ENCODE measurements around the gene CHST11.

CHST11 gene

DNA sequence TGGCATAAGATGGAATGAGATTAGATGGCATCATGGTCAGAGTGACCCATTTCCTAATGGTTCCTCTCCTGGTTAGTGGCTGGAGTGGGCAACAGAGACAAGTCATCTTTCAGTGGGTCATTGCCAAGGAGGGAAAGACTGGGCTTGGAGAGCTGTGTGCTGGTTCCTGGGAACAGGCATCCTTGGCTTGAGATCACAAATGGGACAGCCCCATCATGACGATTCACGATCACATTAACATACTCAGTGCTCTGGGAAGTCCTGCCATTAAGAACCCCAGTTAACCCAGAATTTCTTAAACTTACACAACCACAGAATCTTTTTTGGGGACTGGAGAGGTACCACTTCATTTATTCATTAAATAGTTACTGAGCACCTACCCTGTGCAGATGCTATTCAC, 27.3 kb downstream of the CHST11 start:
- DNase-seq = no peak

DNA sequence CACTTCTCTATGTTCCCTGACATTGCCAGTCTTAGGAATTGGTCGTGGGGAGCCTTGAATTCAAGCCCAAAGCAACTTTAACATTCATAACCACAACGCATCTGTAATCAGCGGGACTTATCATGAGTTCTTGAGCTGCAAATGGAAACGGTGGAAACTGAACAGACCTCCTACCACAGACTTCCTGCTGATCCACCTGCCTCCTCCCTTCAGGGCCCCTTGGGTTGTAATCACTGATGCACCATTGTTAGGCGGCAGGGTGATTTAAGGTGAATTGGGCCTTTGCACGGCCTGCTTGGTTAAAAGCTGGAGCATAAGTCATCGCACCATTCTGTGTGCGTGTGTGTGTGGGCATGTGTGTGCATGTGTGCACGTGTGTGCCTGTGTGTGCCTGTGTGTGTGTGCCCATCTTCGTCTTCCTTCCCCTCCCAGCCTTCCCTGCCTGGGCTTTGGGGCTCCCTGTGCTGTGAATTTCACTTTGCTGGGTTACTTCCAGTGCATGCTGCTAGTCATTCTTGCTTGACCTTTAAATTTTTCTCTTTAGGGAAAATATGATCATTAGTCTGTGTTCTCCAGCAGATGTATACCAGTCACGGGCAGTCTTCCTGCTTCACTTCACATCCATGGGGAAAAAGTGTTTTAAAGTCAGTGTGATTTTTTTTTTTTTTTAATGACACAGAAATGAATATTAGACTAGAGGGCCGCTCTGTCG, 29.1 kb downstream of the CHST11 start:
- no peak for DNase-seq

DNA sequence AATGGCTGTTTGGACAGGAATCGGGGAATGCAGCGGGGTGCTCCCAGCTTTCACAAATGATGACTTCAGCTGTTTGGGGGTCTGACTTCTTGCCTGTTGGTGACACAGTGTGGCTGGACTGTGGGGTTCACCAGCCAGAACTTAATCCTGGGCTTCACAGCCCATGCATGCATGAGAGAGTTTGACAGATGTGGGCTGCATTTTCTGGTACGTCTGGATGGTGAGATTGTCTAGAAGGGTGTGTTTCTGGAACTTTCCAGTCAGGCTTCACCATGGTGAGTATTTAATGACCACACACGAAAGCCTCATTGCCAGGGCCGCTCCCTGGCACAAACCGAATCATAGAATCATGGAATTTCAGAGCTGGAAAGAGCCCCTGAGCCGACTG, 29.6 kb downstream of the CHST11 start:
- no peak for DNase-seq

DNA sequence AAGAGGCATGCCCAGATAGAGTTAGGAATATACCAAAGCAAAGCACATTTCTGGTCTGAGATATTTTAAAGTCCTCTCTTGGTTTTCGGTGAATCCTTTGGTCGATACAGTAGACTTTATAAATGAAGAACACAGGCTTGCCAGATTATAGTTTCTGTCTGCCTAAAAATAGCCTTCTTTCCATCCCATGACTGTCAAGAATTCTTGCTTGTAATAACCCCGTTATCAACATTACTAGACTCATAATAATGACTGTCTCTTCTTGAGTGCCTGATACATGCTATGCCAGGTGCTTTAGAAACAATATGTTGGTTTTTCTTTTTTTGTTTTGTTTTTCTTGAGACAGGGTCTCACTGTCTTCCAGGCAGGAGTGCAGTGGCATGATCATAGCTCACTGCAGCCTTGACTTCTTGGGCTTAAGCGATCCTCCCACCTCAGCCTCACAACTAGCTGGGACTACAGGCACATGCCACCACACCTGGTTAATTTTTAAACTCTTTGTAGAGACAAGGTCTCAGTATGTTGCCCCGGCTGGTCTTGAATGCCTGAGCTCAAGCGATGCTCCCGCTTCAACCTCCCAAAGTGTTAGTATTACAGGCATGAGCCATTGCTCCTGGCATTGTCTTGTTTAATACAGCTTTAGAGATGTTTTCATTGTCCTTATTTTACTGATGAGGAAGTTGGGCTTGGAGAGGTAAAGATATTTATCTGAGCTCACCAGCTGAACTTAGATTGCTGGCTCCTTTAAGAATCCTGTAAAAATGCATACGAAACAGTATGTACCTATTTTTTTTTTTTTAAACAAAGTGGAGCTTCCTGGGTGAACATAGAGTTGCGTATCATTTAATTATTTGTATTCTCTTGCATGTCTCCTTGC, 30.4 kb downstream of the CHST11 start:
- no peak for DNase-seq

DNA sequence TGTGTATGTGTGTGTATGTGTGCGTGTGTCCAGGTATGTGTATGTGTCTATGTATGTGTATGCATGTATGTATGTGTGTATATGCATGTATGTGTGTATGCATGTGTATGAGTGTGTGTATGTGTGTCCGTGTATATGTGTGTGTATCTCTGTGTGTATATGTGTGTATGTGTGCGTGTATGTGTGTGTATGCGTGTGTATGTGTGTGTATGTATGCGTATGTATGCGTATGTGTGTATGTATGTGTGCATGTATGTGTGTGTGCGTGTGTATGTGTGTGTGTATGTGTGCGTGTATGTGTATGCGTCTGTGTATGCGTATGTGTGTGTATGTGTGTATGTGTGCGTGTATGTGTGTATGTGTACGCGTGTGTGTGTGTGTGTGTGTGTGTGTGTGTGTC, 31.6 kb downstream of the CHST11 start:
- no peak for DNase-seq

DNA sequence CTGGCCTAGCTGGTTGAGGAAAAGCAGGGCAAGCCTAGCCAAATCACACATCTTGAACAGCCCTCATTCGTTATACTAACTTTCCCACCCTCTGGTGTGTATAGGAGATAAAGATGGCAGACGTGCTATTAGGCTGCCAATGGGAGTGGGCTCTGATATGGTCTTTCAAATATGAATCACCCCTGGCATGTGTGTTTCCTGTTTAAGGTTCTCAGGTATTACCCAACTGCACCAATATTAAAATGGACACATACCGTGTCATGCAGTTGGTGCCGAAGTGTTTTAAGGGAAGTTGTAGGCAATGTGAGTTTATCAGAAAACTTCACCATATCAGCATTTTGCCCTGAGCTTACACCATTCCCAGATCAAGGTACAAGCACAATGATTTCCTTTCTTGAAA, 33.4 kb downstream of the CHST11 start:
- no peak for DNase-seq

DNA sequence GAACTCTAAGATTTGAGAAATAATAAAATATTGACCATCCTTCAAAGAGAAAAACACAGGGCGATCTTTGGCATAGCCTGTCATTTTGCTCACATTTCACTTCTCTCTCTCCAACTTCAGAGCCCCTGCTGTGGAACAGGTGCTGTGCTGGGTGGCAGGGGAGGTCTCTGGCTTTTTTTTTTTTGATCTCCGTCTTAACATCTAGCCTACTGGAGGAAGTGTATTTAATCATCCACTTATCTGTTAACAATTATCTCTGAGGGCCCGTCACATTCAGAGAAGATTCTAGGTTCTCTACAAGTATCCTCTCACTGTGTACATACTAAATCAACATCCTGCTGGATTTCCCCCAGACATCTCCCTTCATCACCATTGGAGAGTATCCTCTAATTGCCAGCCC, 34.1 kb downstream of the CHST11 start:
- DNase-seq = no peak

DNA sequence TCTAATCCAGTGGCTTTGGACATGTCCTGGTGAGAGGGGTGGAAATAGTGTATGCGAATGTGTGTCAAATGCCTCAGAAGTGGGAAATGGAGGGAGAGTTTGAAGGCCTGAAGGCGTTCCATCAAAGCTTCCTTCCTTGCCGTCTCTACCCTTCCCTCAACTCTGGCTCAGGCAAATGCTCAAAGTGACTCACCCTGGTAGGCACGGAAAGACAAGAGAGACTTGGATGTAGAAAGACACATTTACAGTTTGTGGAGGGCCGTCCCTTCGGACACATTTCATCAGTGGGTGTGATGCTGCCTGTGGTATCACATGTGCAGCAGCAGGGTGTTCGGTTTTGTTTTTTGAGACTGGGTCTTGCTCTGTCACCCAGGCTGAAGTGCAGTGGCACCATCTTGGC, 36.7 kb downstream of the CHST11 start:
- DNase-seq = no peak

DNA sequence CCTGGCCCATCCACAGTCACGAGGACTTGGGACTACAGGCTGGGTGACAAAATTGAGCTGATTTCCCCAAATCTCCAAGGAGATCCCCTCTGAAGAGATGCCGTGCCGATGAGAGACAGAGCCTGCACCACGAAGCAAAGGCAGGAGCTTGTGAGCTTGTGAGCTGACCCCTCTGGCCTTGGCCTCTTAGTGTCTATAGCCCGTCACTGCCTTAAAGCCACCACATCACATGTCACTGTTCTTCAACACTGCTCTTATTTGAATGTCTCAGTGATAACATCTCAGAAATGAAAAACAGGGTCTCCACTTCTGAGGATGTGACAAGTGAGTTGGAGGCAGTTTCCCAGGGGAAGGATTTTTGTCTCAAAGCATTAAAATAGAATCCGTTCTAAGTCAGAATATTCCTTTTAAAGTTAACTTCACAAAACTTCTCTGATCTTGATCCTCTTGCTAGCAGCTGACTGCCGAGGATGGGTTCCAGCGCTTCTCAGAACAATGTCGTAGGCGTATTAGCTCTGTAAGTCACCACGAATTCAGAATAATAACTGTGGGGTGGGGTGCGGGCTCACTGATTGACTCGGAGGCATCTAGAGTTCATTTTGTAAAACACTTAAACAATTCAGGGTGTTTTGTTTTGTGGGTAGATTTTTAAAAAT, 37.5 kb downstream of the CHST11 start:
- no peak for DNase-seq

DNA sequence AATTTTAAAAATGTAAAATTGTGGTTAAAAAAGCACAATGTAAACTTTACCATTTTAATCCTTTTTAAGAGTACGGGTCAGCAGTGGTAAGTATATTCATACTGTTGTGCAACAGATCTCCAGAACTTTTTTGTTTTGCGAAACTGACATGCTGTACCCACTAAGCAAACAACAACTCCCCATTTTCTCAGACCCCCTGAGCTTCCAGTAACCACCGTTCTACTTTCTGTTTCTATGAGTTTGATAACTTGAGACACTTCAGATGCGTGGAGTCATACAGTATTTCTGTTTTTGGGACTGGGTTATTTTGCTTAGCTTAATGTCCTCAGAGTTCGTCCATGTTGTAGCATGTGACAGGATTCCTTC, 38.0 kb downstream of the CHST11 start:
- DNase-seq = no peak

DNA sequence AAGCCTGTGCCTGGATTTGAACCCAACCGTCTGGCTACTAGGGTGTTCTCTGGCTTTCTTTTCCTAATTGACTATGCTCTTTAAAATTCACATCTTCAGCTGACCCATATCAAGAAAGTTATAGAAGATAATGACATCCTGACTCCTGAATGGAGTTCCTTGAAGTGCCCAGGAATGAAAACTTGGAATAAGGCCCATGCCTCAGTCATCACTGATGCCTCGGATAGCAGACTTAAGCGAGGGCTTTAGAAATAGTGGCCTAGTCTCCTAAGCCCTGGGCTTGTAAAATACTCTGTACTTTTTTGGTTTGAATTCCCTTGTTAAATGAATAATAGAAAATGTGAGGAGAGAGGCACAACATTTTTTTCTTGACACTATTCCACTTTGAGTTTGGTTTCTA, 39.0 kb downstream of the CHST11 start:
- DNase-seq = no peak

DNA sequence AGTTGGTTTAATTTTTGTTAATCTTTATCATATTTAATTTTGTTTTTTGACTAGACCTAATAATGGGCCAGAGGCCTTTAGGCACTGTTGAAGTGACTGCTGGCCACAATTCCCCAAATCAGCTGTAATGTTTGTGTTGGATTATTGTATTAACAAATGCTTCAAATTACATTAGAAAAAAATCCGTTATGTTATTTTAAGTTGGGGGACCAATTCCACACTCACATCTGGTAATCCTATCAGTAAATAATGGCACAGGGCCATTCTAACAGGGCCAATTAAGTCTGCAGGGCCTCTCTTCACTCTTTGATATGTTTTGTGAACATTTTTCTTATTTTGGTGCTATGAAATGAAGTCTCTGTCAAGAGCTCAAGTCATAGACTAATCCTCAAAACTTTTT, 39.6 kb downstream of the CHST11 start:
- DNase-seq = no peak

DNA sequence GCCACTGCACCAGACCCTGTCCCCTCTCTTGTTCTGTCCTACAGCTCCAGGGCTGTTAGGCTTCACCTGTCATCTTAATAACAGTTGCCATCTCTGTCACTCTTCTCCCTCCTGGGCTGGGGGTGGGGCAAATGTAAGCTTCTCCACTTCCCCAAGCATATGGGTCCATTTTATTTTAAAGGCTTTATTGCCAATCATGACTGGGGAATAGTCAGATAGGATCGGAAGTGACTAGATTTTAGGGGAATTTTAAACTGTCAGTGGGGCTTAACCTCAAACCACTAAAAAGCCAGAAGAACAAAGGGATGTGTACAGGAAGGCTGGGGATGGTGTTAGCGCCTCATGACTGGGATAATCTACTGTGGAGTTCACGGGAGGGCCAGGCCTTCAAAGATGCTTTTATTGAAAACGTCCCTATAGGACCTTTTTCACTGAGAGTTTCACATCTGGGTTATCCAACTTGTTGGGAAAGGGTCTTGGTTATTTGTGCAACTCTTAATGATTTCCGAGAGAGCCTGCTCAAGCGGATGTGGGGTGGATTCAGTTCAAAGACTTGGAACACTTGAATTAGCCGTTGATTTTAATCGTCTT, 41.6 kb downstream of the CHST11 start:
- DNase-seq = no peak

DNA sequence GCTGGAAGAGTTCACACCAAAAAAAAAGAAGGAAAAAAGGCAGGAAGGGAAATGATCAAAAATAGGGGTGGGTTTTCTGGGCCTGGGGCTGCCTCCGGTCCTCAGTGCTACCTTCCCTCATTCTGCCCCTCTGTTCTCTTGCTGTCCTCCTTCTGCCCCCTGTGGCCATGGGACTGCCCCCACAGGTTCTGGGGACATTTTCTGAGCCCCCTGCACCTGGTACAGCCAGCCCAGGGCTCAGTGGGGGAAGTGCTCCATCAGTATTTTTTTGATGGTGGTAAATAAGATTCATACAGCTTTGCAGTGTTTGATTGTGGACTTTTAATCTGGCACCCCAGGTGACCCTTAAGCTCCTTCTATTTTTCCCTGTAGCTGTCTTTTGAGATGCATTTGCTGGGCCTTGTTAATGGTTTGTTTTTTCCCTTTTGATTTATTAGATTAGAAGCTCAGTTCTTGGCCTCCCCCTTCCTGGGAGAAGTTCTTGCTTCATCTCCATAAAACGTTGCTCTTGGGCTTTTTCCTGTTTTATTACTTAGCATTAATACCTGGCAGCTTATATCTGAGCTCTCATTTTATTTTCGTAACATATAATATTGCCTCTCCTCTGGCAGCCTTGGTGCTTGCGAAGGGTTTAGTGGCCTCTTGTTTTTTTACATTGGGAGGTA, 43.1 kb downstream of the CHST11 start:
- DNase-seq = no peak

DNA sequence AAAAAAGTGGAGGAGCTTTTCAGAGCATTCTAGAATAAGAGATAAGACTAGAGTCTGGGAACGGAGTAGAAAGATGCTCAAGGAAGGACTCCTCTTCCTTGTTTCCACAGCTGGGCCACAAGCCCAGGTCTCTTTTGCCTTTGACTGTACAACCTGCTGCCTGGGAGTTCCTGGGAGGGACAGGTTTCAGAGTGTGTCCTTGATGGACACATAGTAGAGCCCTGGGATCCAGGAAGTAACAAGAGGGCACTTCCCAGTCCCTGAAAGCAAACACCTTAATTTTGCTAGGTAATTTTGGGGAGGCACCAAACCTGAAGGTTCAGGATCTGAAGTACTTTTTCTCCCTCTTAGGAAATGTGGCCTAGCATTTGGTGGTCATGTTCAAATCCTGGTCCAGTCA, 44.4 kb downstream of the CHST11 start:
- DNase-seq = no peak

DNA sequence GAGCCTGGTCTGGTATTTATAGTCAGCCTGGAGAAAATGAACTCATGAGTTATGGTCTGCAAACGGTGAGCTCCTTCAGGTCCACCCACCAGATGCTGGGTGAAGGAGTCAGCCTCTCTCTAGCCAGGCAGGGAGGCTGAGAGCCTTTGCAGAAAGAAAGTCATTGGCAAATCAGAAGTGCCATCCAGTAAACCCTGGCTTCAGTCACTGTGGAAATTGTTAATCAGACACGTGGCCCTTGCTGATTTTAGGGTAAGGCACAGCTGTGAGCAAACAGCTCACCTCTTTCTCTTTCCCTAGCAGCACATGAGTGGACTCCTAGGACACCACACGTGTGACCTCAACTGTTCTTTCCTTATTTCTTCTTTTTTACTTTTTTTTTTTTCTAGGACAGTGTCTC, 44.9 kb downstream of the CHST11 start:
- no peak for DNase-seq

DNA sequence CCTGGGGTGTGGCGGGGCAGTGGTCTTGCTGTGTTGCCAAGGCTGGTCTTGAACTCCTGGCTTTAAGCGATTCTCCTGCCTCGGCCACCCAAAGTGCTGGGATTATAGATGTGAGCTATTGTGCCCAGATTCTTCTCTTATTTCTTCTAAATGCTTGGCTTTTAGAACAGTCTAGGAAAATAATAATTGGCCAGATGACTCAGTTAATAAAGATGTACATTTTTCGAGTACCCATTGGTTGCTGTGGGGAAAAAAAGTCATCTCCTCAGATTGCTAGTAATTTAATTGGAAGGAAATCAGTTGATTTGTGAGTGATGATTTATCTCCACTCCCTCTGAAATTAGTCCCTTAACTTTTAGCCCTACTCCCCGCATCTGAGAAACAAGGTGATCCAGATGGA, 45.5 kb downstream of the CHST11 start:
- DNase-seq = no peak

DNA sequence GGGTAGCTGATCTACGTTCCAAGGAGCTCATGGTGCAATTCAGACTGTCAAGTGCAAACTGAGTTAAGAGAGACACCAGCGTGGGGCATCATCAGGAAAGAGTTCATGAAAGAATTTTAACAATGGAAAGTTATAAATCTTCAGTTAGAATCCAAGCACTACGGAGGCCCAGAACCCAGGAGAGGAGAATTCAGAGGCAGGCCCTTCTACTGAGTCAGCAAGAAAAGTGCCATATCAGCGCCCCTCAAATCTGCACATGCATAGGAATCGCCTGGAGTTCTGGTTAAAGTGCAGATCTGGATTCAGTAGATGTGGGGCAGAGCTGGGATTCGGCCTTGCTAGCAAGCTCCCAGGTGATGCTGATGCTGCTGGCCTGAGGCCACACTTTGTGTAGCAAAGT, 45.9 kb downstream of the CHST11 start:
- no peak for DNase-seq

DNA sequence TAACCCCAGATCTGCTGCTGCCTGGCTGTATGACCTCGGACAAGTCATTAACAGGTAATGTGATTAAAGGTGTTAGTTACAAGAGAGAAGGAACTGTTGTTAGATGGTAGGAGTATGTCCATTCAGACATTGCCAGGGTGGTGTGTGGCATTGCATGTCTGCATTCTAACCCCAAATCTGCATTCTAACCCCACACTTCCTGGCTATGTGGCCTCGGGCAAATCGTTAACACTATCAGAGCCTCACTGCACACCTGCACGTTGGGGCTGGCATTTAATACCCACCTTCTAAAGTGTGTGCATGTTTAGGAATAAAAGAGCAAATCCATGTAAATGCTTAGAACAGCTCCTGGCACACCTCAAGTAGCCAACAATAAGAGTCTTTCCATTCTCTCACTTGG, 46.4 kb downstream of the CHST11 start:
- DNase-seq = no peak

DNA sequence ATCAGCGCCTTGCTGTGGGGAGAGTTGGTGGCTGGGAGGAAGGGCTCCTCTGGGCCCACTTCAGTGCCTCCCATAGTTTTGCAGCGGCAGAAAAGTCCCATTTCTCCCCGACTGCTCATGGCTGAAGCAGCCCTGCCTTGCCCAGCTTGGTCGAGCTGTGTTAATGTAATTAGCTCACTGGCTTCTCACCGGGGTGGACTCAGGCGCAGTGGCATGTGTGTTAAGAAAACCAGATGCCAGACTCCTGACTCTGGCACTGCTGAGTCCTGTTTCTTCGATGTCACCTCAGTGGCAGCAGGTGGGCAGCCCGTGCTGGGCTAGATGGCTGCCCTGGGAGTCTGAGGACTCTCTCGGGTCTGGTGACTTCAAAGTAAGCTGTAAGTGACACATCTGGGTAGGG, 47.4 kb downstream of the CHST11 start:
- DNase-seq = no peak

DNA sequence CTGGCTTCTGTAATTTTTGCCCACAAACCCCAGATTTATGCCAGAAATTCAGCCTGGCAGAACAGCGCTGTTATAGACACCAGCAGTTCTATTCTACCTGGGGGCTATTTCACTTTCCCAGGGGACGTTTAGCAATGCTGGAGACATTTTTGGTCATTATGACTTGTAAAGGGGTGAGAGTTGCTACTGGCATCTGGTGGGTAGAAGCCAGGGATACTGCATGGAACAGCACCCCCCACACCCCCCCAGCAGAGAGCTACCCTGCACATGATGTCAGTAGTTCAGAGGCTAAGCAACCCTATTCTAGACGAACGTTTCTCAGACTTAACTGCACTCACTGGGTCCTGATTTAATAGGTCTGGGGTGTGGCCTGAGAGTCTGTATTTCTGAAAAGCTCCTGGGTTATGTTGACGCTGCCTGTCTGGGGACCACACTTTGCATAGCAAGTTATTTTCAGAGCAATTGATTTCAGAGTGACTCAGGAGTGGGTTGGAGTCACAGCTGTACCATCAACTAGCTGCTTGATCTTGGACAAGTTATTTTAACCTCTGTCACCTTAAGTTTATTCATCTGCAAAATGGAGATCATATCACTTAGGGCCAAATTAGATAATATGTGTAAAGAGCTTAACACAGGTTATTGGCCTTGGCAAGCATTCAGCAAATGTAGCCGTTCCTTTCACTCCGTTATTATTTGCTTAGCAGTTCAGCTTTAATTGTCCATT, 48.5 kb downstream of the CHST11 start:
- no peak for DNase-seq

DNA sequence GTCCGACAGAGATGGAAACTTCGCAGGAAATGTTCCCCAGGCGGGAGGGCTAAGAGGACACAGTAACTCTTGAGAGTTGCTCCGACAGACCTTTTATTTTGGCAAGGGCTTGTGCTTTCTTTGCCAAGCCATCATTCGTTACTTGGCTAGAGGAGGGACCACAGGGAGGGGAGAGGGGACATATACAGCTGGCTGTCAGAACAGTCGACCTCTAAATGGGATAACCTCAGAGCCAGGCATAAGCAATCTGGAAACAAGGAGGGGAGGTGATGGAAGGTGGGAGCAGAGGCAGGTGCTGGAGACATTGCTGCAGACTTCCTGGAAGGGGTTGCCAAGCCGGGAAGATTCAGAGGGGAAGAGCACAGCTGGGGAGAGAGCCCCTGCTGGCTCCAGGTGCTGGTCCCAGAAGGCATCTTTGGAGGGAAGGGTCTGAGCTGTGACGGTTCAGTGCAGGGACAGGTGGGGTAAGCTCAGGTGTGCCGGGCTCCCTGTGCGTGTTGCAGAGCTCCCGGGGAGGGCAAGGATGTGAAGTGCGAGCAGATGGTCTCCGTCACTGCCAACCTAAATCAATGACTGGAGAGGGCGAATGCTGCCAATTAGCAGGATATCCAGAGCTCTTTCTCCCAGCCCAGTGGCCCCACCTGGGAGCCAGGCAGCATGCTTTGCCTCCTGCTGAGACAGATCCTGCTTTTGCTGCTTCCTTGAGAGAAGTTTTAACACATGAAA, 50.1 kb downstream of the CHST11 start:
- DNase-seq = peak; percentile 54
